K562 (cell line): ENCODE results near the gene SOS1. TPM values are rescaled to one million over a fixed set of nuclear protein-coding genes. Genes with fewer than 3 reads are reported as not detected.

Experiments used
- BRCA1 ChIP-seq, 2 experiments: fragments of 450-650 bp in 1 of 2; sonication (generic) in 1 of 2; formaldehyde crosslinking in 1 of 2; IDR thresholded peaks; 2 replicates each; pipeline versions ENCODE4 v1.5.0 to v1.6.1; 2017 to 2020; ENCODE audit warnings: mild to moderate bottlenecking in 1 of 2, missing genetic modification reagents in 1 of 2
- ESRRA ChIP-seq: fragments of 450-650 bp; IDR thresholded peaks from 2 replicates; pipeline ENCODE4 v1.6.1; 2014; ENCODE audit warnings: low read depth, mild to moderate bottlenecking, moderate library complexity, borderline replicate concordance
- GATAD2A ChIP-seq: fragments of 450-650 bp; IDR thresholded peaks from 2 replicates; pipeline ENCODE4 v1.6.1; 2017
- HBP1 ChIP-seq: fragments of 450-650 bp; formaldehyde crosslinking; IDR thresholded peaks from 2 replicates; pipeline ENCODE4 v1.4.0; 2022; ENCODE audit warnings: missing genetic modification characterization
- PHF8 ChIP-seq: fragments of 200-600 bp; sonication (generic); IDR thresholded peaks from 2 replicates; pipeline ENCODE4 v1.6.1; 2012; ENCODE audit warnings: mixed run types, mild to moderate bottlenecking, inconsistent platforms, low read length, moderate library complexity, borderline replicate concordance
- RBM34 ChIP-seq: fragments of 200-400 bp; formaldehyde crosslinking; IDR thresholded peaks from 2 replicates; pipeline ENCODE4 v1.6.1; 2018; ENCODE audit warnings: low read length, borderline replicate concordance; ENCODE audit not compliant: insufficient read depth
- SNRNP70 ChIP-seq: fragments of 200-400 bp; formaldehyde crosslinking; optimal IDR thresholded peaks from 2 replicates; pipeline ENCODE3; 2017; ENCODE audit warnings: low read depth, low read length
- TRIM28 ChIP-seq: fragments of 450-650 bp; IDR thresholded peaks from 2 replicates; pipeline ENCODE4 v1.6.1; 2017
- ZNF121 ChIP-seq: sonication (generic); formaldehyde crosslinking; conservative IDR thresholded peaks from 2 replicates; pipeline ENCODE4 v1.8.0; 2022; ENCODE audit warnings: missing genetic modification reagents
- ZNF133 ChIP-seq: fragments of 250-450 bp; sonication (Bioruptor Pico); IDR thresholded peaks from 2 replicates; pipeline ENCODE4 v1.4.0; 2020; ENCODE audit warnings: mild to moderate bottlenecking
- ZNF280B ChIP-seq: fragments of 250-450 bp; sonication (Bioruptor Pico); IDR thresholded peaks from 2 replicates; pipeline ENCODE4 v1.5.1; 2021; ENCODE audit warnings: mild to moderate bottlenecking
- polyA plus RNA-seq, 8 experiments: library from polyadenylated mRNA; depleted of rRNA in 4 of 8; stranded (reverse) in 5 of 8; unstranded in 3 of 8; fragments of >200 nt; fragmentation: Nextera tagmentation in 2 of 8; fragmentation: Illumina TruSeq in 1 of 8; extraction: Ambion mirVana in 2 of 8; extraction: Trizol in 1 of 8; gene quantifications; 2 replicates each; pipeline versions ENCODE4 v1.2.1 to v1.2.3, GENCODE V29; 2011 to 2014; ENCODE audit warnings: inconsistent platforms in 1 of 8, missing spikeins in 1 of 8
- total RNA-seq, 7 experiments: library from RNA; depleted of rRNA in 6 of 7; stranded (reverse); fragments of >200 nt in 6 of 7; fragmentation: Illumina TruSeq in 2 of 7; extraction: Trizol in 2 of 7; gene quantifications; 2 replicates each; pipeline versions ENCODE4 v1.2.1 to v1.2.3, GENCODE V29; 2011 to 2021; ENCODE audit warnings: low replicate concordance in 1 of 7
- TF ChIP-seq, protein P1 (sequence below), 2 experiments: fragments of 450-650 bp in 1 of 2; sonication (generic) in 1 of 2; formaldehyde crosslinking in 1 of 2; IDR thresholded peaks; 2 replicates each; pipeline versions ENCODE4 v1.7.1 to v1.9.0; 2016 to 2022; ENCODE audit warnings: inconsistent platforms in 1 of 2, mild to moderate bottlenecking in 1 of 2, missing genetic modification reagents in 1 of 2

The SOS1 gene
- total and polyA plus RNA-seq, 9 of the 15 experiments (the other 6 are each of a cell fraction or from before 2014, with no cell fraction given), result 2.5 to 27.1 (median 16.3) TPM

DNA sequence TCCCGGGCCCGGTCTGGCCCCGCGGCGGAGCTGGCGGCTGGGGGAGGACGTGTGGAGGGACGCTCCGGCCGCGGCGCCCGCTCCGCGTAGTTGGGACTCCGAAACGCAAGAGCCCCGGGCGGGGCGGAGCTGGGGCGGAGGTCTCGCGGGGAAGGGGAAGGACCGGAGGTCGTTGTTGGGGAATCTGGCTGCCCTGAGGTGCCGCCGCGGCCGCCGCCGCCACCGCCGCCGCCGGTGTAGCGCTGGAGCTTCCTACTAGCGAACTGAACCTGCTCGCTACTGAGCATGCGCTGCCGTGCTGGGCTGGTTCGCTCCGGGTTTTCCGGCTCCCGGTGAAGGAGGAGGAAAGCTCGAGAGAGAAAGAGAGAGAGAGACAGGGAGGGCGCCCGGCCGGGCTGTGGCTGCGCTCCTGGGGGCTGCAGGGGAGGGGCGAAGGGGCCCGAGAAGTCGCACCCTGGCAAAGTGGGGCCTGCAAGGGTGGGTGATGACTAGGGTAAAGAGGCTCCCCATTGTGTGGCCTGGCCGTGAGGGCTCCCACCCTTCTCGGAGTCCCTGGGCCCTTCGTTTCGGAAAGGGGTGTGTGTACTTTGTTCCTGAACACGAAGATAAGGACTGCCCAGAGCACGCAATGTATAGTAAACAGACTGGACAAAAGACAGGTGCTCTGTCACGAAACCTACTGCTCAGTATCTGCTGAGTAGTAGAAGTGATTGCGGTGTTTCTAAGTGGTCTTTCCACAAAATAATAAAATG, at the start of gene SOS1 (continued):
- TF ChIP-seq, protein P1, sequence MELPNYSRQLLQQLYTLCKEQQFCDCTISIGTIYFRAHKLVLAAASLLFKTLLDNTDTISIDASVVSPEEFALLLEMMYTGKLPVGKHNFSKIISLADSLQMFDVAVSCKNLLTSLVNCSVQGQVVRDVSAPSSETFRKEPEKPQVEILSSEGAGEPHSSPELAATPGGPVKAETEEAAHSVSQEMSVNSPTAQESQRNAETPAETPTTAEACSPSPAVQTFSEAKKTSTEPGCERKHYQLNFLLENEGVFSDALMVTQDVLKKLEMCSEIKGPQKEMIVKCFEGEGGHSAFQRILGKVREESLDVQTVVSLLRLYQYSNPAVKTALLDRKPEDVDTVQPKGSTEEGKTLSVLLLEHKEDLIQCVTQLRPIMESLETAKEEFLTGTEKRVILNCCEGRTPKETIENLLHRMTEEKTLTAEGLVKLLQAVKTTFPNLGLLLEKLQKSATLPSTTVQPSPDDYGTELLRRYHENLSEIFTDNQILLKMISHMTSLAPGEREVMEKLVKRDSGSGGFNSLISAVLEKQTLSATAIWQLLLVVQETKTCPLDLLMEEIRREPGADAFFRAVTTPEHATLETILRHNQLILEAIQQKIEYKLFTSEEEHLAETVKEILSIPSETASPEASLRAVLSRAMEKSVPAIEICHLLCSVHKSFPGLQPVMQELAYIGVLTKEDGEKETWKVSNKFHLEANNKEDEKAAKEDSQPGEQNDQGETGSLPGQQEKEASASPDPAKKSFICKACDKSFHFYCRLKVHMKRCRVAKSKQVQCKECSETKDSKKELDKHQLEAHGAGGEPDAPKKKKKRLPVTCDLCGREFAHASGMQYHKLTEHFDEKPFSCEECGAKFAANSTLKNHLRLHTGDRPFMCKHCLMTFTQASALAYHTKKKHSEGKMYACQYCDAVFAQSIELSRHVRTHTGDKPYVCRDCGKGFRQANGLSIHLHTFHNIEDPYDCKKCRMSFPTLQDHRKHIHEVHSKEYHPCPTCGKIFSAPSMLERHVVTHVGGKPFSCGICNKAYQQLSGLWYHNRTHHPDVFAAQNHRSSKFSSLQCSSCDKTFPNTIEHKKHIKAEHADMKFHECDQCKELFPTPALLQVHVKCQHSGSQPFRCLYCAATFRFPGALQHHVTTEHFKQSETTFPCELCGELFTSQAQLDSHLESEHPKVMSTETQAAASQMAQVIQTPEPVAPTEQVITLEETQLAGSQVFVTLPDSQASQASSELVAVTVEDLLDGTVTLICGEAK (IDR thresholded peaks at IDR 0.05), result no peak
- TF ChIP-seq, protein P1 (CRISPR knock-in tag; IDR thresholded peaks at IDR 0.05), result no peak
- TF ChIP-seq HBP1 (0 out of 2 replicates have a peak, but pooled peaks have one; percentile 27), SNRNP70 (no peak), ZNF133 (CRISPR knock-in tag) (no peak), ZNF280B (no peak), RBM34 (no peak), GATAD2A (peak; percentile 90; the same call in 1 of the 2 replicates), TRIM28 (no peak), ESRRA (peak; percentile 42), PHF8 (peak; percentile 83; the same call in 1 of the 2 replicates), ZNF121 (no peak), BRCA1 (IDR thresholded peaks at IDR 0.05) (no peak), BRCA1 (CRISPR knock-in tag; IDR thresholded peaks at IDR 0.05) (no peak)
